OCI-LY7 (cell line): Measurements from ENCODE around the gene CSNK1D.

ENCODE experiments used
- EZH2phosphoT487 ChIP-seq: fragments of 200-600 bp; sonication (generic); IDR thresholded peaks from 2 replicates; pipeline ENCODE4 v1.6.1; 2018; ENCODE audit warnings: low read depth, borderline replicate concordance, mild to moderate bottlenecking, mixed run types, antibody characterized with exemption, low read length, moderate library complexity, mixed read lengths
- TF ChIP-seq, protein P1 (sequence below): fragments of 200-600 bp; sonication (generic); conservative IDR thresholded peaks from 2 replicates; pipeline ENCODE4 v1.5.1; 2014; ENCODE audit warnings: mild to moderate bottlenecking, antibody characterized with exemption, low read length, moderate library complexity, mixed read lengths

GRCh38 chr17:82256242-82256885 is 17.1 kb downstream of the CSNK1D start:
- TF ChIP-seq, protein P1, sequence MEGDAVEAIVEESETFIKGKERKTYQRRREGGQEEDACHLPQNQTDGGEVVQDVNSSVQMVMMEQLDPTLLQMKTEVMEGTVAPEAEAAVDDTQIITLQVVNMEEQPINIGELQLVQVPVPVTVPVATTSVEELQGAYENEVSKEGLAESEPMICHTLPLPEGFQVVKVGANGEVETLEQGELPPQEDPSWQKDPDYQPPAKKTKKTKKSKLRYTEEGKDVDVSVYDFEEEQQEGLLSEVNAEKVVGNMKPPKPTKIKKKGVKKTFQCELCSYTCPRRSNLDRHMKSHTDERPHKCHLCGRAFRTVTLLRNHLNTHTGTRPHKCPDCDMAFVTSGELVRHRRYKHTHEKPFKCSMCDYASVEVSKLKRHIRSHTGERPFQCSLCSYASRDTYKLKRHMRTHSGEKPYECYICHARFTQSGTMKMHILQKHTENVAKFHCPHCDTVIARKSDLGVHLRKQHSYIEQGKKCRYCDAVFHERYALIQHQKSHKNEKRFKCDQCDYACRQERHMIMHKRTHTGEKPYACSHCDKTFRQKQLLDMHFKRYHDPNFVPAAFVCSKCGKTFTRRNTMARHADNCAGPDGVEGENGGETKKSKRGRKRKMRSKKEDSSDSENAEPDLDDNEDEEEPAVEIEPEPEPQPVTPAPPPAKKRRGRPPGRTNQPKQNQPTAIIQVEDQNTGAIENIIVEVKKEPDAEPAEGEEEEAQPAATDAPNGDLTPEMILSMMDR = no peak
- no peak for TF ChIP-seq EZH2phosphoT487
